Cerebellar nuclear complex (tissue), 1 donor: Measurements from ENCODE around the gene TMEM176B.
"Not testable (repeated sequence)": the region's sequence is repeated elsewhere in the genome, so short reads cannot be mapped to it uniquely, and the experiment has no call there.

Source experiments
- DNase-seq, 2 experiments: peaks; one replicate each; lab custom pipeline; 2025; lab: John Stamatoyannopoulos, UW

Gene TMEM176B

GRCh38 chr7:150823043-150823442 lies 22.9 kb upstream of the TMEM176B start:
- DNase-seq: no peak

- DNase-seq: no peak
These were observed 20.5 kb upstream of the TMEM176B start for GRCh38 chr7:150820578-150821198.

DNA sequence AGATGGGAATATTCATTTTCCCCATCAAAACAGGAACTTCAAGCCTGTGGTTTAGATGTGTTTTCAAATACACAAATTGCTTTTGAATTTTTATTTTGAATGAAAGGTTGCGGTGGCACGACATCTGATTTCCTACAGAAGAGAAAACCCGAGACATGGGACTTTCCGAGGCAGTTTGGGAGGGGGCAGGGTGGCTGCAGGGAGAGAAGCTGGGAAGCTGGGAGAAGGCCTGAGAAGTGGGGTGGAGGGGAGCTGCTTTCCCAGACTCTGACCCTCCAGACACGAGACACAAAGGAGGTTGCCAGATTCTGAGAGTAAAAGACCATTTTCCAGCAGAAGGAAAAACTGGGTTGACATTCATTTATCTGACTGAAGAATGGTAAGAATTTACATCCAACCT lies 20.0 kb upstream of the TMEM176B start:
- DNase-seq: no peak

GRCh38 chr7:150818971-150819370 lies 18.8 kb upstream of the TMEM176B start:
- DNase-seq: no peak

- DNase-seq: no peak
These were observed 14.3 kb upstream of the TMEM176B start for GRCh38 chr7:150814328-150815001.

DNA sequence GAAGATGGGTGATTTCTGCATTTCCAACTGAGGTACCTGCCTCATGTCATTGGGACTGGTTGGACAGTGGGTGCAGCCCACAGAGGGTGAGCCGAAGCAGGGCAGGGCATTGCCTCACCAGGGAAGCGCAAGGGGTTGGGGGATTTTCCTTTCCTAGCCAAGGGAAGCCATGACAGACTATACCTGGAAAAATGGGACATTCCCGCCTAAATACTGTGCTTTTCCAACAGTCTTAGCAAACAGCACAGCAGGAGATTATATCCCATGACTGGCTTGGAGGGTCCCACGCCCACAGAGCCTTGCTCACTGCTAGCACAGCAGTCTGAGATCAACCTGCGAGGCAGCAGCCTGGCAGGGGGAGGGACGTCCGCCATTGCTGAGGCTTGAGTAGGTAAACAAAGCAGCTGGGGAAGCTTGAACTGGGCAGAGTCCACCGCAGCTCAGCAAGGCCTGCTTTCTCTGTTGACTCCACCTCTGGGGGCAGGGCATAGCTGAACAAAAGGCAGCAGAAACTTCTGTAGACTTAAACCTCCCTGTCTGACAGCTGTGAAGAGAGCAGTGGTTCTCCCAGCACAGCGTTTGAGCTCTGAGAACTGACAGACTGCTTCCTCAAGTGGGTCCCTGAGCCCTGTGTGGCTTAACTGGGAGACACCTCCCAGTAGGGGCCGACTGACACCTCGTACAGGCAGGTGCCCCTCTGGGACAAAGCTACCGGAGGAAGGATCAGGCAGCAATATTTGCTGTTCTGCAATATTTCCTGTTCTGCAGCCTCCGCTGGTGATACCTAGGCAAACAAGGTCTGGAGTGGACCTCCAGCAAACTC lies 7.7 kb upstream of the TMEM176B start:
- DNase-seq: not testable (repeated sequence)

- DNase-seq: no peak
These were observed 6.7 kb upstream of the TMEM176B start for GRCh38 chr7:150806863-150807262.

GRCh38 chr7:150806454-150806853 lies 6.3 kb upstream of the TMEM176B start:
- no peak for DNase-seq

DNA sequence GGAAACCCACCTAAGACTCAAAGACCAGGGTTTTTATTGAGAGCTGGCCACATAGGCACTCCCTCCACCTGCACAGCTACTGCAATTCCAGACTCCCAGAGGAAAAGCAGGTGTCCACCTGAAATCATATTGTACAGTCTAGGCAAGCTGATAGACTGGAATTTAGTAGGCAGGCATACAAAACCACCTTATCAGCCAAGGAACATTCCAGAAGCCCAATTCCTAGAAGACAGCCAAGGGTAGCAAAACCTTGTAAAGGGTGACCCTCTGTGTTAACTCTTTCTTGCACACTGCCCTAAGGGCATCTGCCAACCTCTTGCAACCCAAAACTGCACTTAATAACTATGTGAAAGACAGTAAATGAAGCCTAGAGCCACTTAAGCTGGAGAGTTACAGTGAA lies 5.7 kb upstream of the TMEM176B start:
- no peak for DNase-seq

DNA sequence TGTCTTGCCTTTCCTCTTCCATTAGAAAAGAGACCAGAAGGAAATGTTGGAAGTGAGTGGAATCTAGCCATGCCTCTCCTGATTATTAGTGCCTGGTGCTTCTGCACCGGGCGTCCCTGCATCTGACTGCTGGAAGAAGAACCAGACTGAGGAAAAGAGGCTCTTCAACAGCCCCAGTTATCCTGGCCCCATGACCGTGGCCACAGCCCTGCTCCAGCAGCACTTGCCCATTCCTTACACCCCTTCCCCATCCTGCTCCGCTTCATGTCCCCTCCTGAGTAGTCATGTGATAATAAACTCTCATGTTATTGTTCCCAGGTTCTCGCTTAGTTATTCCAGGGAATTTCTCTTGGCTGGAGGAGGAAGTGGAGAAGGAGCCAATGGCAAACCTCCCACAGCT lies 4.6 kb upstream of the TMEM176B start:
- DNase-seq: no peak

GRCh38 chr7:150803161-150803860 lies 3.1 kb upstream of the TMEM176B start:
- no peak for DNase-seq

GRCh38 chr7:150801946-150802771 lies 2.0 kb upstream of the TMEM176B start:
- DNase-seq: no peak

DNA sequence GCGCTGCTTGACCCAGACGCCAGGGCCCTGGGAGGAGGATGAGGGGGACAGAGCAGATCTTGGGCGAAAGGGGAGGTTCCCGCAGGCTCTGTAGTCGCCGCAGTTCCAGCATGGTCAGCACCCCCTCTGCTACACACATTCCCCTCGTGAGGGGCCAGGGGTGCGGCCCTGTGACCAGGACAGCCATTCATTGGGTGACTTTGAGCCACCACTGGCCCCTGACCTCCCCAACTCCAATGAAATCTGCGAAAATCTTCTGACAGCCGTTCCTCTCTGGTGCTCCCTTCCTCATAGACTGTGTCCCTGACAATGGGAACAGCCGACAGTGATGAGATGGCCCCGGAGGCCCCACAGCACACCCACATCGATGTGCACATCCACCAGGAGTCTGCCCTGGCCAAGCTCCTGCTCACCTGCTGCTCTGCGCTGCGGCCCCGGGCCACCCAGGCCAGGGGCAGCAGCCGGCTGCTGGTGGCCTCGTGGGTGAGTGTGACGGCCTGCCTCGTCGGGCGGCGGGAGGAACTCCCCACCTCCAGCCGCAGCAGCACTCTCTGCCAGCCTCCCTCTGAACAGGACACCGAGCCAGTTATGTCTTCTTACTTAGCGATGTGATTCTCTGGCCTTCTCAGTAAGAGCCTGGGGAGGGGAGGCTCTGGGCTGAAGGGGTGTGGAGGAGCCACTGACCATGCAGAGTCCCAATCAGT lies 1.2 kb upstream of the TMEM176B start:
- no peak for DNase-seq

DNA sequence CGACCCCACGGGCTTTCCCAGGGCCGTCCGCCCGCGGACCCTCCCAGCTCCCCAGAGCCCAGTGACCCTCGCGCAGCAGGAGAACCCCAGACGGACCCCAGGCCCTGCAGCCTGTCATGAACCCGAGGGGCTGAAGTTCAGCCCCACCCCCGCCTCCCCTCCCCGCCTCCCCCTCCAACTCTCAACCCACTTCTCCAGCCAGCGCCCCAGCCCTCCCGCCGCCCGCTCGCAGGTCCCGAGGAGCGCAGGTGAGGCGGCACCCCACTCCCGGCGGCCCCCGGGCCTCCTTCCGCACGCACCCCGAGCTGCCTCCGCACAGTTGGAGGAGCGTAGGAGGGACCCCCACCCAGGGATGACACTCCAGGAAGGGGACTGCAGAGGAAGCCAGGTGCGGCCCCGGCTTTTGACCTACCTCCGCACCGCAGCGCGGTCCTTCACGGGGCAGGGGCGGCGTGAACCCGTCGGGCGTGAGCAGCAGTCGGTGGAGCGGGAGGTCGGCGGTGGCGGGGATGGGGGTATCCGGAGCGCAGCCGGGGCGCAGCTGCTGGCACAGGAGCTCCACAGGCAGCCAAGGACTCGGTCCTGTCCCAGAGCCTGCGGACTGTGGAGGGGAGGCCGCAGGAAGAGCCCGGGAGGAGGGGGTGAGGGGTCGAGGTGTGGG lies 547 bp upstream of the TMEM176B start, which contains the start of gene TMEM176A:
Gene TMEM176A (plus strand): TSS at position 189 of the 661 bp plus-strand sequence. CDS start 782 bp downstream, outside the sequence.
- no peak for DNase-seq

GRCh38 chr7:150799156-150799555 lies 1.0 kb downstream of the TMEM176B start:
- no peak for DNase-seq

DNA sequence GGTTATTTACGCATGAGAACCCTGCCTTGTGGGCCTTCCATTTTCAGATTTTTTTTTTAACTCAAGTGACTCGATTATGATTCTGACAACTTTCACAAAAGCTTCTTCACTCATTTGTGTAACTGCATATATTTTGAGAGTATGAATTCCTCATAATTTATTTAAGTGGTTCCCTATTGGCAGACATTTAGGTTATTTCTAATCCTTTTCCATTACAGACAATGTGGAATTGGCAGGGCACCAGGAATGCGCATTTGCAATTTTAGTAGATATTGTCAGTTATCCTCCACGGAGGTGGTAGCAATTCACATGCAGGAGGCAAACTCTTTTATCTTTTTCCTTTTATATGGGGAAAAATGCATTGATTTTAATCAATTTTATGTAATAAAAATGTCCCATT lies 2.5 kb downstream of the TMEM176B start:
- no peak for DNase-seq

GRCh38 chr7:150793569-150794238 lies 6.5 kb downstream of the TMEM176B start:
- DNase-seq: no peak

DNA sequence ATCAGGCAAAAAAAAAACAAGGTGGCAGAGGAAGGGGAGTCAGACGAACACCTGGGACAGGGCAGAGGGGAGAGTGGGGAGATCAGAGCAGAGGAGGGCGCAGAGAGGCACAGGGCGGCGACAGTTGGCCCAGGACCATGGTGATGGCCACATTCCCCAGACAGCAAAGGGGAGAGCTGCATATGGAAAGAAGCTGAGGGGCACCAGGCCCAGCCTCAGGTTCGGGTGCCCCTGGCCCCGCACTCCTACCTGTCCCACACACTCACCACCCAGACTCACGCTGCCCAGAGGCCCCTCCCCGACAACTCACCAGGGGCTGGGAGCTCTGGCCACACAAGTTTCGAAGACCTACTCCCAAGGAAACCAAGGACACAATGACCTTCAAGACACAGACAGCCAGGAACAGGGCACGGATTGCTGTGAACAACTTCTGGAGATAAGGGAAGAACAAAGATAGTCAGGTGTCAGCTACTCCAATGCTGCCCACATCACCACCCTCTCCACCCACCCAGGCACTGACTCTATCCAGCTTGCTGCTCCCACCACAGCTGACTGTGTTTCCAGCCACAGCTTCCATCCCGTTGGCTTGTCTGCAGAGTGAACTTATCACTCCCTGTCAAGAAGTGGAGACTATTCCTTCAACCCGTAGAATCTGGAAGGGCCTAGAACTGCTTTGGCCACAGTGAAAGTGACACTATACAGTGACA lies 8.3 kb downstream of the TMEM176B start:
- no peak for DNase-seq

DNA sequence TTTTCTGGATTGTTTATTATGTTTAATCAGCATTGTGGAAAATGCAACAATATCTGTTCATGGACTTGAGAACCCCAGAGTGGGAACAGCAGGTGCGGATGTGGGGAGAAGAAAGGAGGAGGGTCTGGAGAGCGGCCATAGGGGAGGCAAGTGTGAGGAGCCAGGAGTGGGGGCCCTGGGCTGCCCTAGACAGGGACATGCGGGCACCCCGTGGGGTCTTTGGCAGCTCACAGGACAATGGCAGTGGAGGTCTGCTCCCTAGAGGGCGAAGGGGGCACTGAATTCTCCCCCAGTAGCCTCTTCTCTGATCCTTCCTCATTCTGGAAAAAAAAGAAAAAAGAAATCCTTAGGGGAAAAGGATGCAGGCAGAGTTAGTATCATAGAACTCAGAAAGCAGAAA lies 8.9 kb downstream of the TMEM176B start:
- DNase-seq: no peak
